ENCODE results near the gene ZFHX3. TPM values are rescaled to one million over a fixed set of nuclear protein-coding genes. Genes with fewer than 3 reads are reported as not detected.

The ZFHX3 gene
- total and polyA plus RNA-seq, 2 donors (not counting 1 experiment from before 2014, with no cell fraction given): 0.54 to 6.6 TPM

GRCh38 chr16:72832621-72833248 lies 215.2 kb downstream of the ZFHX3 start:
- POLR2A ChIA-PET: no interaction called here
- H3K27ac ChIP-seq (ENCODE audit: low read length in 2 of 2): no peak overlapping the region
- intact Hi-C loops (cut with micrococcal nuclease): loop anchor here (5.0 kb wide), 1 partner anchor 215 kb away; the partner anchor contains the start of gene ZFHX3

More at GRCh38 chr16:72832621-72833248, 215.2 kb downstream of the ZFHX3 start:
- no peaks in the 10 kb centered on the region for H4K20me1 ChIP-seq (ENCODE audit: control insufficient read depth, insufficient read depth, low read length, poor library complexity, severe bottlenecking)
- no peaks in the 10 kb centered on the region for H3K36me3 ChIP-seq (replicated peaks in 1 of 2; ENCODE audit: control extremely low read depth in 1 of 2, control insufficient read depth in 1 of 2, extremely low read depth in 1 of 2, insufficient read depth in 2 of 2, low read length in 1 of 2)
- H3K79me2 ChIP-seq (ENCODE audit: control insufficient read depth, insufficient read depth, low read length): no peaks in the 10 kb centered on the region
- WGBS (ENCODE audit: insufficient coverage): 45% methylated on average over 10 of the region's 13 CpGs
- peak; percentile 81 for ATAC-seq (ENCODE audit: low read depth)
- H3K4me2 ChIP-seq (replicated peaks; ENCODE audit: low read depth, low read length, poor library complexity, severe bottlenecking): no peak overlapping the region
- peaks cover 0 to 2% of the 10 kb centered on the region in 2 donors for H3K4me1 ChIP-seq (ENCODE audit: control insufficient read depth in 2 of 2, insufficient read depth in 2 of 2, low read length in 2 of 2)
- Mint-ChIP-seq H3K9me3 (ENCODE audit: insufficient read depth) (no peaks in the 10 kb centered on the region), H3K27me3 (no peaks in the 10 kb centered on the region), H3K4me1 (peaks cover 2% of the 10 kb centered on the region), H3K4me3 (no peak overlapping the region), H3K27ac (no peak overlapping the region)
- CTCF ChIA-PET: interaction anchor here (0.5 to 3.0 kb wide), 55 partner anchors 8 to 1610 kb away, joined by 3 to 21 read pairs (median 4); partner anchors contain the start of gene ZFHX3
- TF ChIP-seq CTCF (IDR thresholded peaks at IDR 0.05) (peak; percentile 99), EZH2 (IDR thresholded peaks at IDR 0.05; ENCODE audit: borderline replicate concordance, insufficient read depth, low read depth, low read length, poor library complexity, severe bottlenecking) (no peak)
- H3K4me3 ChIP-seq (ENCODE audit: control extremely low read depth in 1 of 5, extremely low read depth in 1 of 5, insufficient read depth in 1 of 5, low read depth in 2 of 5, low read length in 4 of 5): no peak overlapping the region
- no peak overlapping the region for H3K9ac ChIP-seq (ENCODE audit: low read length)
- DNase-seq: peak; percentile 72
- H3K9me3 ChIP-seq (ENCODE audit: control extremely low read depth in 1 of 3, control insufficient read depth in 2 of 3, insufficient read depth in 1 of 3, low read length in 2 of 3): no peaks in the 10 kb centered on the region
- no peaks in the 10 kb centered on the region for H3K27me3 ChIP-seq (replicated peaks in 1 of 4; ENCODE audit: control extremely low read depth in 1 of 4, control insufficient read depth in 3 of 4, insufficient read depth in 4 of 4, low read length in 3 of 4)
- H2AFZ ChIP-seq (ENCODE audit: insufficient read depth, low read depth, low read length, poor library complexity, severe bottlenecking): no peak overlapping the region

Data from B cell (primary cell).